ENCODE data around the gene KLHDC3.

- TF ChIP-seq CTCF (IDR thresholded peaks at IDR 0.05) (no peak), EZH2 (IDR thresholded peaks at IDR 0.05; ENCODE audit: borderline replicate concordance, insufficient read depth, low read depth, low read length, poor library complexity, severe bottlenecking) (no peak)
Measured at GRCh38 chr6:42967228-42967627, 46.8 kb upstream of the KLHDC3 start.
